ENCODE data around the gene ADAMTS18. TPM values are rescaled to one million over a fixed set of nuclear protein-coding genes. Genes with fewer than 3 reads are reported as not detected.

ADAMTS18 gene
- total and polyA plus RNA-seq, 9 of the 15 experiments (the other 6 are each of a cell fraction or from before 2014, with no cell fraction given) = not detected

DNA sequence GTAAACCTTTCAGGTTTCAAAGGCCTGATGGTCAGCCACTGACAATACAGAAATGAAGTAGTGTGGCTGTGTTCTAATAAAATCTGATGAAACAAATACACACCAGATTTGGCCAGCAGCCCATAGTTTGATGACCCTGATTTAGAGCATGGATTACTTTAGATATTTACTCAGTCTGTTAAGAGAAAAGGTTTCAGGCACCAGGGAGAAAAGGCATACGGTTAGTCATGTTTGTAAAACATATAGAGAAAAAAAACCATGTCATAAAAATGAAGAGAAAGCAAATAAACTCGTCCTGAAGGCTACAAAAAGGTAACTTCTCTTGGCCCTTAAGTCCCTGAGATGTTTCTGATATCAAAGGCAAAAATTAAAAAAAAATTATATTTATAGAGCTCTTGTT, 112.1 kb downstream of the ADAMTS18 start:
- H3K27me3 ChIP-seq (ENCODE audit: control insufficient read depth in 2 of 2, insufficient read depth in 2 of 2, low read length in 2 of 2) = no peaks in the 10 kb centered on the region
- ATAC-seq (no peak), FAIRE-seq (no peak), DNase-seq (ENCODE audit: extremely low read depth in 1 of 4, low spot score in 3 of 4) (no peak)
- no peak for TF ChIP-seq HMG20B (CRISPR knock-in tag; IDR thresholded peaks at IDR 0.05)
- H3K9me3 ChIP-seq (replicated peaks; ENCODE audit: control insufficient read depth, insufficient read depth, low read depth, low read length) = no peaks in the 10 kb centered on the region
- no peak overlapping the region for H3K4me3 ChIP-seq
- peaks cover 2% of the 10 kb centered on the region for H3K9me1 ChIP-seq (ENCODE audit: control insufficient read depth, insufficient read depth, low read length)
- intact Hi-C loops (cut with micrococcal nuclease) = no loop called here
- H4K20me1 ChIP-seq (replicated peaks; ENCODE audit: control insufficient read depth, insufficient read depth, low read length) = no peaks in the 10 kb centered on the region
- WGBS (ENCODE audit: insufficient coverage, low coverage, missing lambda C conversion rate) = 0% methylated on average over 2 of the region's 2 CpGs
- H3K79me2 ChIP-seq (ENCODE audit: control insufficient read depth, insufficient read depth, low read length) = no peaks in the 10 kb centered on the region
- ChIA-PET POLR2A (no interaction called here), CTCF (ENCODE audit: low intra/inter-chr PET ratio) (no interaction called here)
- H3K4me1 ChIP-seq (replicated peaks in 1 of 2; ENCODE audit: control insufficient read depth in 2 of 2, insufficient read depth in 2 of 2, low read length in 2 of 2) = no peaks in the 10 kb centered on the region
- H3K36me3 ChIP-seq (ENCODE audit: control insufficient read depth, insufficient read depth, low read length) = no peaks in the 10 kb centered on the region
- H3K9ac ChIP-seq (ENCODE audit: insufficient read depth in 1 of 2, low read depth in 2 of 2, low read length in 2 of 2) = no peak overlapping the region
- H3K27ac ChIP-seq (ENCODE audit: extremely low read depth, low read depth, low read length) = no peak overlapping the region
- in situ Hi-C loops (cut with MboI) = no loop called here
- no peak overlapping the region for H3K4me2 ChIP-seq (ENCODE audit: insufficient read depth, low read length)
- no peak overlapping the region for H2AFZ ChIP-seq (ENCODE audit: low read depth, low read length)
- BruUV-seq (replicated peaks) = no TSS peak

- ChIA-PET CTCF (ENCODE audit: low intra/inter-chr PET ratio) (no interaction called here), POLR2A (no interaction called here)
- WGBS (ENCODE audit: insufficient coverage, low coverage, missing lambda C conversion rate) = 0% methylated on average over 2 of the region's 2 CpGs
- TF ChIP-seq FOXJ2 (tag; IDR thresholded peaks at IDR 0.05) (no peak), FOXM1 (IDR thresholded peaks at IDR 0.05; ENCODE audit: low read depth) (no peak), FOXM1 (CRISPR knock-in tag; IDR thresholded peaks at IDR 0.05; ENCODE audit: low read depth) (no peak), ZNF263 (CRISPR knock-in tag; IDR thresholded peaks at IDR 0.05; ENCODE audit: borderline replicate concordance) (no peak), SMARCC2 (IDR thresholded peaks at IDR 0.05; ENCODE audit: low read depth) (no peak), BRF1 (IDR thresholded peaks at IDR 0.05; ENCODE audit: borderline replicate concordance, extremely low read depth, insufficient read length) (no peak), CCNT2 (IDR thresholded peaks at IDR 0.05; ENCODE audit: borderline replicate concordance, extremely low read depth, insufficient read length, low read depth, low read length) (no peak), MAFF (IDR thresholded peaks at IDR 0.05; ENCODE audit: low read length) (no peak), BACH1 (tag; IDR thresholded peaks at IDR 0.05) (no peak)
- TF ChIP-seq, protein P1, sequence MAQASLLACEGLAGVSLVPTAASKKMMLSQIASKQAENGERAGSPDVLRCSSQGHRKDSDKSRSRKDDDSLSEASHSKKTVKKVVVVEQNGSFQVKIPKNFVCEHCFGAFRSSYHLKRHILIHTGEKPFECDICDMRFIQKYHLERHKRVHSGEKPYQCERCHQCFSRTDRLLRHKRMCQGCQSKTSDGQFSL (CRISPR knock-in tag; IDR thresholded peaks at IDR 0.05) = no peak
- TF ChIP-seq, protein P1 (tag; IDR thresholded peaks at IDR 0.05) = no peak
These were observed 117.8 kb downstream of the ADAMTS18 start for GRCh38 chr16:77317059-77317458.

More at GRCh38 chr16:77317059-77317458, 117.8 kb downstream of the ADAMTS18 start:
- H4K20me1 ChIP-seq (replicated peaks; ENCODE audit: control insufficient read depth, insufficient read depth, low read length) = no peaks in the 10 kb centered on the region
- ATAC-seq (no peak), FAIRE-seq (no peak), DNase-seq (ENCODE audit: extremely low read depth in 1 of 4, low spot score in 3 of 4) (no peak)
- no peaks in the 10 kb centered on the region for H3K9me3 ChIP-seq (replicated peaks; ENCODE audit: control insufficient read depth, insufficient read depth, low read depth, low read length)
- BruUV-seq (replicated peaks) = no TSS peak
- H3K9ac ChIP-seq (ENCODE audit: insufficient read depth in 1 of 2, low read depth in 2 of 2, low read length in 2 of 2) = no peak overlapping the region
- no peak overlapping the region for H3K4me3 ChIP-seq
- no peak overlapping the region for H3K4me2 ChIP-seq (ENCODE audit: insufficient read depth, low read length)
- no peaks in the 10 kb centered on the region for H3K9me1 ChIP-seq (ENCODE audit: control insufficient read depth, insufficient read depth, low read length)
- no peaks in the 10 kb centered on the region for H3K4me1 ChIP-seq (replicated peaks in 1 of 2; ENCODE audit: control insufficient read depth in 2 of 2, insufficient read depth in 2 of 2, low read length in 2 of 2)
- H3K79me2 ChIP-seq (ENCODE audit: control insufficient read depth, insufficient read depth, low read length) = no peaks in the 10 kb centered on the region
- intact Hi-C loops (cut with micrococcal nuclease) = no loop called here
- H2AFZ ChIP-seq (ENCODE audit: low read depth, low read length) = no peak overlapping the region
- in situ Hi-C loops (cut with MboI) = no loop called here
- H3K36me3 ChIP-seq (ENCODE audit: control insufficient read depth, insufficient read depth, low read length) = no peaks in the 10 kb centered on the region
- no peaks in the 10 kb centered on the region for H3K27me3 ChIP-seq (ENCODE audit: control insufficient read depth in 2 of 2, insufficient read depth in 2 of 2, low read length in 2 of 2)
- H3K27ac ChIP-seq (ENCODE audit: extremely low read depth, low read depth, low read length) = no peak overlapping the region
